ENCODE data around the gene WDCP.

- no peak for TF ChIP-seq POLR2A (IDR thresholded peaks at IDR 0.05)
- TF ChIP-seq CTCF (IDR thresholded peaks at IDR 0.05) = no peak
These were observed 37.3 kb downstream of the WDCP start, which contains the start of gene MFSD2B for GRCh38 chr2:24009680-24010476.
